ENCODE measurements around the gene REEP1.

The REEP1 gene

GRCh38 chr2:86295066-86295465 is 42.4 kb downstream of the REEP1 start:
- no peak for TF ChIP-seq ZFX (IDR thresholded peaks at IDR 0.05; ENCODE audit: borderline replicate concordance)
- TF ChIP-seq CTCF (IDR thresholded peaks at IDR 0.05): no peak
- H3K27ac ChIP-seq: no peak overlapping the region

- no peak overlapping the region for H3K27ac ChIP-seq
- TF ChIP-seq ZFX (IDR thresholded peaks at IDR 0.05; ENCODE audit: borderline replicate concordance): no peak
- TF ChIP-seq CTCF (IDR thresholded peaks at IDR 0.05): no peak
Measured at GRCh38 chr2:86293612-86294011, 43.8 kb downstream of the REEP1 start.

- no peak overlapping the region for H3K27ac ChIP-seq
- TF ChIP-seq ZFX (IDR thresholded peaks at IDR 0.05; ENCODE audit: borderline replicate concordance): no peak
- no peak for TF ChIP-seq CTCF (IDR thresholded peaks at IDR 0.05)
Measured at GRCh38 chr2:86292571-86293515, 44.6 kb downstream of the REEP1 start.

GRCh38 chr2:86291328-86291662 is 46.1 kb downstream of the REEP1 start:
- no peak for TF ChIP-seq ZFX (IDR thresholded peaks at IDR 0.05; ENCODE audit: borderline replicate concordance)

GRCh38 chr2:86290596-86291327 is 46.7 kb downstream of the REEP1 start:
- TF ChIP-seq CTCF (IDR thresholded peaks at IDR 0.05): no peak
- no peak for TF ChIP-seq ZFX (IDR thresholded peaks at IDR 0.05; ENCODE audit: borderline replicate concordance)
- H3K27ac ChIP-seq: no peak overlapping the region

More at GRCh38 chr2:86291328-86291662, 46.1 kb downstream of the REEP1 start:
- no peak overlapping the region for H3K27ac ChIP-seq

GRCh38 chr2:86286516-86286915 is 50.9 kb downstream of the REEP1 start:
- TF ChIP-seq CTCF (IDR thresholded peaks at IDR 0.05) (no peak), ZFX (IDR thresholded peaks at IDR 0.05; ENCODE audit: borderline replicate concordance) (no peak)
- no peak overlapping the region for H3K27ac ChIP-seq

GRCh38 chr2:86285981-86286380 is 51.4 kb downstream of the REEP1 start:
- no peak overlapping the region for H3K27ac ChIP-seq
- TF ChIP-seq CTCF (IDR thresholded peaks at IDR 0.05) (no peak), ZFX (IDR thresholded peaks at IDR 0.05; ENCODE audit: borderline replicate concordance) (no peak)
